ENCODE data around the gene BBS2. TPM values are rescaled to one million over a fixed set of nuclear protein-coding genes. Genes with fewer than 3 reads are reported as not detected.

Gene BBS2
- total RNA-seq, 1 experiment from 2014 or later = 27.7 TPM

- Histone ChIP-seq H3K9me3 (no peaks in the 10 kb centered on the region), H3K27me3 (replicated peaks; ENCODE audit: control insufficient read depth, insufficient read depth, low read length) (no peaks in the 10 kb centered on the region), H3K4me1 (no peaks in the 10 kb centered on the region), H3K36me3 (ENCODE audit: control insufficient read depth, insufficient read depth, low read length) (peaks cover 1% of the 10 kb centered on the region; the same call in 1 of the 2 replicates), H3K4me3 (ENCODE audit: low read depth, low read length) (no peak overlapping the region)
- intact Hi-C loops (cut with micrococcal nuclease; ENCODE audit: unreplicated experiment) = no loop called here
- Mint-ChIP-seq H3K27ac (ENCODE audit: unreplicated experiment) (no peak overlapping the region), H3K4me3 (ENCODE audit: unreplicated experiment) (no peak overlapping the region), H3K36me3 (ENCODE audit: insufficient read depth, unreplicated experiment) (peaks cover 7% of the 10 kb centered on the region), H3K4me1 (ENCODE audit: low read depth, unreplicated experiment) (no peaks in the 10 kb centered on the region), H3K9me3 (ENCODE audit: unreplicated experiment) (no peaks in the 10 kb centered on the region), H3K27me3 (ENCODE audit: insufficient read depth, unreplicated experiment) (no peaks in the 10 kb centered on the region)
- ChIA-PET POLR2A (no interaction called here), CTCF (no interaction called here)
- DNase-seq = no peak
- TF ChIP-seq CTCF (IDR thresholded peaks at IDR 0.05; ENCODE audit: insufficient read depth in 1 of 2, low read depth in 1 of 2, low read length in 1 of 2, severe bottlenecking in 1 of 2, unreplicated experiment in 1 of 2) = no peak
- BruUV-seq (replicated peaks) = no TSS peak
Observed at GRCh38 chr16:56506941-56507340, 12.9 kb downstream of the BBS2 start.

DNA sequence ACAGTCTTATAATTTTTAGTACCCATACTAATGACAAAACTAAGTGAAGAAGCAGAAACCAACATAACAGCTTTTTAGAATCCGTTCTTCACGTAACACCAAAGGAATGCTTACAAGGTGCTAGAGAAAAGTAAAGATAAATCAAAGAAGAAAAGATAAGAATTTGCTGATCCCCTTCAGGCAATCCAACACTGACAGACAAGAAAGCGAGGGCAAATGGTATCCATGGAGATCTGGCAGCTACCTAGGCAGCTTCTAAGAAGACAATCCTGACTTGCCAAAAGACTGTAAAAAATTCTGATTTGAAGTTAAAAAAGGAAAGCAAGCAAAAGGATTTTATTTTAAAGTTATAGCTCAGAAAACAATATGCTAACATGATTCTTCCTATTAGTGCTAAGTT, 14.6 kb downstream of the BBS2 start:
- H3K36me3 Mint-ChIP-seq (ENCODE audit: insufficient read depth, unreplicated experiment) = peaks cover 9% of the 10 kb centered on the region

DNA sequence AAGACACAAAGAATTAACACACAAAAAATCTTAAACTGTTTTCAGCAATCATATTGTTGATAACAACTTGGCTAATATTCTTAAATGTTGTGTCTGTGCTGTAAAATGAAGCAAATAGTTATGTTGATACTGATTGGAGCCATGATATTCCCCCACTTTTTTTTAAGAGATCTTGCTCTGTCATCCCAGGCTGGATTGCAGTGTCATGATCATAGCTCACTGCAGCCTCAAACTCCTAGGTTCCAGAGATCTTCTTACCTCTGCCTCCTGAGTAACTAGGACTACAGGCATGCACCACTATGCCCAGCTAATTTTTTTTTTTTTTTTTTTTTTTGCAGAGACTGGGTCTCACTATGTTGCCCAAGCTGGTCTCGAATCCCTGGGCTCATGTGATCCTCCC, 26.0 kb downstream of the BBS2 start:
- H3K4me3 Mint-ChIP-seq (ENCODE audit: unreplicated experiment) = no peak overlapping the region
- H3K9me3 Mint-ChIP-seq (ENCODE audit: unreplicated experiment) = no peaks in the 10 kb centered on the region
- no peak overlapping the region for H3K4me3 ChIP-seq (ENCODE audit: low read depth, low read length)
- no TSS peak for BruUV-seq (replicated peaks)
- ChIA-PET POLR2A (no interaction called here), CTCF (no interaction called here)
- no peaks in the 10 kb centered on the region for H3K4me1 ChIP-seq
- H3K27me3 ChIP-seq (replicated peaks; ENCODE audit: control insufficient read depth, insufficient read depth, low read length) = no peaks in the 10 kb centered on the region
- no peaks in the 10 kb centered on the region for H3K4me1 Mint-ChIP-seq (ENCODE audit: low read depth, unreplicated experiment)
- intact Hi-C loops (cut with micrococcal nuclease; ENCODE audit: unreplicated experiment) = loop anchor here (1.0 kb wide), 1 partner anchor 43 kb away; the partner anchor contains the start of genes NUDT21 and OGFOD1
- H3K27me3 Mint-ChIP-seq (ENCODE audit: insufficient read depth, unreplicated experiment) = no peaks in the 10 kb centered on the region
- TF ChIP-seq CTCF (IDR thresholded peaks at IDR 0.05; ENCODE audit: insufficient read depth in 1 of 2, low read depth in 1 of 2, low read length in 1 of 2, severe bottlenecking in 1 of 2, unreplicated experiment in 1 of 2) = no peak
- peaks cover 6% of the 10 kb centered on the region for H3K36me3 Mint-ChIP-seq (ENCODE audit: insufficient read depth, unreplicated experiment)
- no peak for DNase-seq
- no peaks in the 10 kb centered on the region for H3K9me3 ChIP-seq
- no peak overlapping the region for H3K27ac Mint-ChIP-seq (ENCODE audit: unreplicated experiment)
- H3K36me3 ChIP-seq (ENCODE audit: control insufficient read depth, insufficient read depth, low read length) = no peaks in the 10 kb centered on the region

More for the DNA sequence above, 14.6 kb downstream of the BBS2 start:
- Mint-ChIP-seq H3K9me3 (ENCODE audit: unreplicated experiment) (no peaks in the 10 kb centered on the region), H3K27ac (ENCODE audit: unreplicated experiment) (no peak overlapping the region), H3K4me3 (ENCODE audit: unreplicated experiment) (no peak overlapping the region), H3K4me1 (ENCODE audit: low read depth, unreplicated experiment) (no peaks in the 10 kb centered on the region), H3K27me3 (ENCODE audit: insufficient read depth, unreplicated experiment) (no peaks in the 10 kb centered on the region)
- no TSS peak for BruUV-seq (replicated peaks)
- H3K36me3 ChIP-seq (ENCODE audit: control insufficient read depth, insufficient read depth, low read length) = peaks cover 1% of the 10 kb centered on the region; the same call in 1 of the 2 replicates
- no peak for TF ChIP-seq CTCF (IDR thresholded peaks at IDR 0.05; ENCODE audit: insufficient read depth in 1 of 2, low read depth in 1 of 2, low read length in 1 of 2, severe bottlenecking in 1 of 2, unreplicated experiment in 1 of 2)
- H3K4me1 ChIP-seq = no peaks in the 10 kb centered on the region
- ChIA-PET POLR2A (no interaction called here), CTCF (interaction anchor here (0.5 kb wide), 1 partner anchor 131 kb away, joined by 7 read pairs; no protein-coding TSS in a partner anchor)
- no peaks in the 10 kb centered on the region for H3K27me3 ChIP-seq (replicated peaks; ENCODE audit: control insufficient read depth, insufficient read depth, low read length)
- H3K9me3 ChIP-seq = no peaks in the 10 kb centered on the region
- no peak for DNase-seq
- no peak overlapping the region for H3K4me3 ChIP-seq (ENCODE audit: low read depth, low read length)
- intact Hi-C loops (cut with micrococcal nuclease; ENCODE audit: unreplicated experiment) = no loop called here

Measured in Caco-2 (cell line).